PC-9 (cell line): ENCODE data around the gene ANKS6.

ENCODE experiments used
- CTCF ChIP-seq: fragments of 200-600 bp; sonication (generic); conservative IDR thresholded peaks from 2 replicates; pipeline ENCODE4 v1.6.1; 2017; ENCODE audit warnings: mixed run types, antibody characterized with exemption, mild to moderate bottlenecking, moderate library complexity
- EZH2 ChIP-seq: fragments of 200-600 bp; sonication (generic); IDR thresholded peaks from 2 replicates; pipeline ENCODE4 v1.8.0; 2017; ENCODE audit warnings: antibody characterized with exemption, low read depth

DNA sequence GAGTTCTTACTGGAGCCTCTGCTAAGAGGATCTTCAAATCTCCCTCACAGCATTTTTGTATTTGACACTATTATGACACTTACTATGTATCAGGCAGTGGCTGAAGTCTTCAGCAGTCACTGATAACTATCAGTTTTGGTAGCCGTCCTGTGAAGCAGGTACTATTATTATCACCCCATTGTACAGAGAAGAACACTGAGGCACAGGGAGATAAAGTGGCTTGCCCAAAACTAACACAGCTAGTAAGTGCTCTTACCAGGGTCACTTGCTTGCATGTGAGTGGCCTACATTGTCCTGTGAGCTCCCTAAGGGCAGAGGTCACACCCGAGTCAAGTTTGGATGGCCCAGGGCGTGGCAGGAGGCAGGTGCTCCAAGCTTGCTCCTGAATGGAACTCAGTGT is 104.5 kb downstream of the ANKS6 start:
- TF ChIP-seq CTCF (no peak), EZH2 (no peak)
